ES-I3 (cell line): ENCODE results near the gene HOXC6.
"Not testable (repeated sequence)": the region's sequence is repeated elsewhere in the genome, so short reads cannot be mapped to it uniquely, and the experiment has no call there.

Experiments
- H3K36me3 ChIP-seq: 2 replicates; pipeline ENCODE4 v1.6.1; 2013; ENCODE audit warnings: mild to moderate bottlenecking, low read length, control low read depth, moderate library complexity; ENCODE audit not compliant: insufficient read depth
- H3K4me1 ChIP-seq: 2 replicates; pipeline ENCODE4 v1.6.1; 2013; ENCODE audit warnings: mild to moderate bottlenecking, control low read depth, low read length; ENCODE audit not compliant: insufficient read depth
- H3K9ac ChIP-seq: 2 replicates; pipeline ENCODE4 v1.6.1; 2013; ENCODE audit warnings: low read depth, mild to moderate bottlenecking, low read length, moderate library complexity
- H3K9me3 ChIP-seq: 2 replicates; pipeline ENCODE4 v1.6.1; 2013; ENCODE audit warnings: mild to moderate bottlenecking, low read length, moderate library complexity; ENCODE audit not compliant: control insufficient read depth, insufficient read depth

The HOXC6 gene

DNA sequence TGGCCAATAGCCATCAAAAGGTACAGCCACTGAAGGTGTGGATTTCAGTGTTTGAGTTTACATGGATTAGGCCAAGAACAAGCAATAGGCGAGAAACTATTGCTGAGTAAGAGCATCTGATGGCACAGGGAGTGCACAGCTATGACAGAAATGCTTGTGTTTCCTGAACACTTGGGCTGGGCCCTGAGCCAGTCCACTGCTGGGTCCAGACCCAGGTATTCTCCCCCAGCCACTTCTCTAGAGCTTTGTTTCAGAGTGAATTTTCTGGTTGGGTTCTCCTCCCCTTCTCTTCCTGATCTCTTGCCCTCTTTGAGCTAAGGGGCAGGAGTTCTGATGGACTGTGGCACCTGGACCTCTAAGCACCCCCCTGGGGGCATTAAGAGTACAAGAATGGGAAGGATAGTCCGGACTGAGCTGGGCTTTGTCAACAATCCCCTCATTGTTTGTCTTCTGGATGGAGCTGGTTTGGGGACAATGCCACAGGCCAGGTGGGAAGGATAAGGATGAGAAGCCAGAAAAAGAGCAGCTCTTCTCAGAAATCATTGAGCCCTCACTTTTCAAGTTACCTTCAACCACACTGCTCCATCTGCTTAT lies 13.0 kb downstream of the HOXC6 start:
- no peaks in the 10 kb centered on the region for H3K36me3 ChIP-seq
- H3K9ac ChIP-seq = no peak overlapping the region
- no peaks in the 10 kb centered on the region for H3K9me3 ChIP-seq
- H3K4me1 ChIP-seq = no peaks in the 10 kb centered on the region

GRCh38 chr12:54042033-54042432 lies 13.8 kb downstream of the HOXC6 start:
- H3K9ac ChIP-seq, H3K36me3 ChIP-seq, H3K9me3 ChIP-seq, H3K4me1 ChIP-seq: not testable (repeated sequence)

DNA sequence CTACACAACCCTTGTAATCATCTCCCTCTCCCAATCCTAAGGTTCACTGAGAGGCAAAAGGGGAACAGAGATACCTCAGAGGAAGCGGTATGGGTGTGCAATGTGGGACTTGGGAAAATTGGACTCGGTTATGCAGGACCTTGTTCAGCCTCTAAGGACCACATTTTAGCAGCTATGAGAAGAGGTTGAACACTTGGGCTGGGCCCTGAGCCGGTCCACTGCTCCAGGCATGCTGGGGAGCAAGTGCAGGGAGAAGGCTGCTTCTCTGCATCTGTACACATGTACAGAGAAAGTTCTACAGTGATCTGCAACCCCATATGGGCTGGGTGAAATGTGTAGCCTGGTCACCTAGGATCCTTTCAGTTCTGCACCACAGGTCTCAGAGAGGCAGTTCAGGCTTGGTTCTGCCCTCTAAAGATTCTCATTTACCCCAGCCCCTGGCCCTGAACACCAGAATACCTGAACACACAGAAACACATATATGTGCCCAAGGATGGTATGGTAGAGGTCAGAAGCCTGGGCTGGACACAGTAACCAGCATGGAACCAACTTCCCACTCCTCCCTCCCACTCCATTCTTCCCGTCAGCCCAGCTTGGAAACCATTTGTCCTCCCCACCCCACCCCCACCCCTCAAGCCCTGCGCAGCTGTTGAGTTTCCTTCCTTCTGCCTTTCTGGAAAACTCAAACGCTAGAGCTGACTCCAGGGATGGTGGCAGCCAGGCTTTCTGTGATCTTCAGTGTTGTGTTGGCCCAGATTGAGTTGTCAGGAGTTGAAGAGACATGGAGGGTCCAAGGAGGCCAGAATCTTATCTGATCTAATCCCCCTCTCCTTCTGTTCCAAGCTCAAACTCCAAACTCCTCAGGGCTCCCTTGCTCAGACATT lies 15.0 kb downstream of the HOXC6 start:
- H3K4me1 ChIP-seq = no peaks in the 10 kb centered on the region; the same call in 1 of the 2 replicates
- H3K36me3 ChIP-seq = no peaks in the 10 kb centered on the region
- H3K9me3 ChIP-seq = no peaks in the 10 kb centered on the region
- no peak overlapping the region for H3K9ac ChIP-seq

DNA sequence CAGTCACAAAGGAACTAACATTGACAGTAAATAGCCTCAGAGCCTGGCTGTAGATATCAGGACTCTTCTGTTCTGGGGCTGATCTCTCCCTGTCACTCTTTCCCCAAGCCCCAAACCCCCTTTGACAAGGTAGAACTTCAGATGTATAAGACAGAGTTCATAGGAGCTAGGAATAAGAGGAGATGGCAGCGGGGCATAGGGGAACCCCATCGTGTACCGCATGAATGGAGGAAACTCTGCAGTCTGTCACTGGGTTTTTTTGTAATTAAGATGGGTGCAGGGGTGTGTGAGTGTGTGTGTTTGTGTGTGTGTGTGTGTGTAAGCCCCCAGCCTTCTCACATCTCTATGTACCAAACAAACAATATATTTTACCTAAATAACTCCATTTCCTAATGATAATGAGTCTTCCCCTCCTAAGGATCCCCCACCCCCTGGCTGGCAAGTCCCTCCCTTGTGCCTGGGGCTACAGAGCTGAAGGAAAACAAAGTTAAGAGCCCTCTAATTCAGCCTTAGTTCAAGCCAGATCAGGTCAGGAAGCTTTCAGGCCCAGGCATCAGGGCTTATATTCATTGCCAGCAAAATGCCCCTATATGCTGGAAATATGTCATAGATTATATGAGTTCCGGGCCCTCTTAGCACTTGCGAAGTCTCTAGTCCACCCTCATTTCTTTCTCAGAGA lies 16.3 kb downstream of the HOXC6 start:
- no peaks in the 10 kb centered on the region for H3K36me3 ChIP-seq
- no peaks in the 10 kb centered on the region for H3K9me3 ChIP-seq
- H3K9ac ChIP-seq = no peak overlapping the region
- no peaks in the 10 kb centered on the region; the same call in 1 of the 2 replicates for H3K4me1 ChIP-seq

- H3K9me3 ChIP-seq = no peaks in the 10 kb centered on the region
- no peak overlapping the region for H3K9ac ChIP-seq
- no peaks in the 10 kb centered on the region for H3K36me3 ChIP-seq
- H3K4me1 ChIP-seq = no peaks in the 10 kb centered on the region; the same call in 1 of the 2 replicates
Observed at GRCh38 chr12:54045401-54045800, 17.2 kb downstream of the HOXC6 start.

GRCh38 chr12:54045868-54046521 lies 17.8 kb downstream of the HOXC6 start:
- Histone ChIP-seq H3K4me1 (no peaks in the 10 kb centered on the region; the same call in 1 of the 2 replicates), H3K9ac (no peak overlapping the region), H3K9me3 (no peaks in the 10 kb centered on the region), H3K36me3 (no peaks in the 10 kb centered on the region)

GRCh38 chr12:54046809-54047159 lies 18.5 kb downstream of the HOXC6 start:
- no peaks in the 10 kb centered on the region for H3K36me3 ChIP-seq
- H3K4me1 ChIP-seq = no peaks in the 10 kb centered on the region; the same call in 1 of the 2 replicates
- H3K9me3 ChIP-seq = no peaks in the 10 kb centered on the region
- H3K9ac ChIP-seq = no peak overlapping the region

DNA sequence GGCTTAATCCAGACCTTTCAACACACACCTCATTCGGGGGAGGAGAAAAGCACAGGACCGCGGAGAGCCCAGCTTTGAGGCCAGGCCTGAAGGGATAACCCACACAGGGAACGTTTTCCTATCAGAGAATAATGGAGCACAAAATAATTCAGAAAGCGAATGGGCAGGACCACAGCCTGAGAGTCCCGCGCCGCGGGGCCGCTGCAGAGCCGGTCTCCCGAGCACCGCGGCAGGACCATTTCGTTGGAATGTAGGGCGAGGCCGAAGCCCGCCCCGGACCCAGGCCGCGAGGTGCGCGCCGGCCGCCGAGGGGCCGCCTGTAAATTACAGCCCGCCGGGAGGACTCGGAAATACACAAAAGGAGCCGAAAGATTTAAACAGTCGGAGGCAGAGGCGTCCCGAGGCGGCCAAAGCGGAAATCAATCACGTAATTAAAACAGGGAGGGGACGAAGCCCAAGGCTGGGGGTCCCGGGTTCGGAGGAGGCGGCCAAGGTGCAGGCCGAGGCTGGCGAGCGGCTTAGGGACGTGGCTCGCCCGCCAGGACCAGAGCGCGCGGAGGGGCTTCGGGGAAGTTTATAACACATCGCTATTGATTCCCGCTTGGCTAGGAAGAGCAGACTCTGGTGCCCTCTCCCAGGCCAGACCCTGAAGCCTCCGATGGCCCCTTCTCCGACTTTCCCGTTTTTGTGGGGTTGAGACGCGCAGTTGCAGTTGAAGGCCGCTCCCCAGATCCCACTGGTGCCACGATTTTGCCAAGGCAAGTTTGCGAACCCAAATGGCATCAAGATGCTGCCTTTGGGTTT lies 19.1 kb downstream of the HOXC6 start:
- Histone ChIP-seq H3K9ac (no peak overlapping the region), H3K4me1 (no peaks in the 10 kb centered on the region; the same call in 1 of the 2 replicates), H3K9me3 (no peaks in the 10 kb centered on the region), H3K36me3 (no peaks in the 10 kb centered on the region)

DNA sequence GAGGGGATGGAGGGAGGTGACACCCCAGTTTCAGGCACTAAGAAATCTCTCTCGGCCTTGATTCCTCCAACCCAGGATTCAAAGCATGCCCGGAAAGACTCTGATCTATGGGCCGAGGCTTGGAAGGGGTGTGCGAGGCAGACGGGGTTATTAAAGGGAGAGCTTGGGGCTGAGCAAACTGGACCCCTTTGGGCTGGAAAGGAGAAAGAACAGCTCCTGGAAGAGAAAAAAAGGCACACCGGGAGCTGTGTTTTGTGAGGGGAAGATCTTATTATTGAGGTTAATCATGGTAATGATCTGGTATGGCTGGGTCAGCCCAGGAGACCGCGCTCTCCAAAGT lies 19.7 kb downstream of the HOXC6 start:
- H3K36me3 ChIP-seq = no peaks in the 10 kb centered on the region
- H3K4me1 ChIP-seq = peaks cover 5% of the 10 kb centered on the region; the same call in 1 of the 2 replicates
- H3K9me3 ChIP-seq = no peaks in the 10 kb centered on the region
- no peak overlapping the region for H3K9ac ChIP-seq

GRCh38 chr12:54048406-54049093 lies 20.3 kb downstream of the HOXC6 start:
- H3K9me3 ChIP-seq = no peaks in the 10 kb centered on the region
- H3K9ac ChIP-seq = no peak overlapping the region
- no peaks in the 10 kb centered on the region for H3K36me3 ChIP-seq
- peaks cover 8% of the 10 kb centered on the region; the same call in 1 of the 2 replicates for H3K4me1 ChIP-seq

GRCh38 chr12:54049108-54049507 lies 20.9 kb downstream of the HOXC6 start:
- H3K36me3 ChIP-seq = no peaks in the 10 kb centered on the region
- H3K9ac ChIP-seq = no peak overlapping the region
- peaks cover 8% of the 10 kb centered on the region; the same call in 1 of the 2 replicates for H3K4me1 ChIP-seq
- no peaks in the 10 kb centered on the region for H3K9me3 ChIP-seq

DNA sequence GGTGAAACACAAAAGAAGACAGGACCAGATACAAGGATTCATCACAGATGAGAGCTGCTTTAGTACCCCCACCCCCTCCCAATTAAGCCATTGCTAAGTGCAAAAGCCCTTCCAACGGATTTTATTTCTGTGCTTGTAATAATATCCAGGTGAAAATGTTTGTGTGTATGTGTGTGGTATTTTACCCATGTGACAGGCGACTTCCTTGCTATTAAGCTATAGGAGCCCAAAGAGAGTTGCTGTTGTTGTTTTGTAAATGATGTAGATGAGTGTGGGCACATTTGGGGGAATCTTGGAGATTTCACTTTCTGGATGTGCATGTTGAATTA lies 22.2 kb downstream of the HOXC6 start:
- no peaks in the 10 kb centered on the region for H3K36me3 ChIP-seq
- H3K9me3 ChIP-seq = no peaks in the 10 kb centered on the region
- no peak overlapping the region for H3K9ac ChIP-seq
- H3K4me1 ChIP-seq = peaks cover 8% of the 10 kb centered on the region; the same call in 1 of the 2 replicates

DNA sequence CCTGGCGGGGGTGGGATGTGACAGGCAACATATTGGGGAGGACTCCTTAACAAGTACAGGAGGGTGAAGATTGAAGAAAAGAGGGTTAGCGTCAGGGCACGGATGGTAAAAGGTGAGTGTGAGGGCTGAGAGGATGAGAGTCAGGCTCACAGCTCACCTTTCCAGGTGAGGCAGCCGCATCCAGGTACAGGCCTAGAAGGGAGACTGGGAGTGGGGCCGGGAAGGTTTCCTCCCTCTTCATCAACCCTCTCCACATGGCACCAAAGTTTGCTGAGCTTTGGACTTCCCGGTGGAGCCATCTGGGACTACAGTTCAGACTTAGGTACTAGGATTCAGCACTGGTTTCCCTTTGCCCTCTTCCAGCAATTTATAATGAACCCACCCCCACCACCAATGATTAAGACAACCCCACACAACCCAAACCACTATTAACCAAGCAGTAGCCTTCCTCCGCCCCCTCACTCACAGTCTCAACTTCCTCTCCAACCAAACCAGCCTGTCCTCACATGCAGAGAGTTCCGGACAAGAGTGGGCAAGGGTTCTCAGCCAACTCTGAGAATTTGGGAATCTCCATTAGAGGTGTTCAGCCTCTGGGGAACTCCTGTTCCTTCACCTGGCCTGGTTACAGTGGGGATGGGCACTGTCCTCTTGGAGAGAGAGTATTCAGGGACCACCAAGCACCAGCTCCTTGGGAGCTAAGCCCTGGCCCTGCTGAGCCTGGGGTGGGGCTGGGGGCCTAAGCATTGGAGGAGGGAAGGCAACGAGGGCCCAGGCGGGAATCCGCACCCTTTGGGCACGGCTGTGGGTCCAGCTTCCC lies 23.0 kb downstream of the HOXC6 start:
- no peak overlapping the region for H3K9ac ChIP-seq
- H3K36me3 ChIP-seq = no peaks in the 10 kb centered on the region
- H3K9me3 ChIP-seq = no peaks in the 10 kb centered on the region
- H3K4me1 ChIP-seq = peaks cover 8% of the 10 kb centered on the region; the same call in 1 of the 2 replicates
